RKO (cell line): ENCODE data around the gene ACLY.

Experiments
- DNase-seq: peaks from one replicate; pipeline ENCODE4 v3.0.0-alpha.2; 2016; ENCODE audit warnings: low spot score

The ACLY gene

GRCh38 chr17:41918314-41919164, at the start of gene ACLY:
Gene ACLY (minus strand): TSS chr17:41918951. CDS start chr17:41913873, 5,078 bp downstream.
- peak; percentile 97 for DNase-seq

DNA sequence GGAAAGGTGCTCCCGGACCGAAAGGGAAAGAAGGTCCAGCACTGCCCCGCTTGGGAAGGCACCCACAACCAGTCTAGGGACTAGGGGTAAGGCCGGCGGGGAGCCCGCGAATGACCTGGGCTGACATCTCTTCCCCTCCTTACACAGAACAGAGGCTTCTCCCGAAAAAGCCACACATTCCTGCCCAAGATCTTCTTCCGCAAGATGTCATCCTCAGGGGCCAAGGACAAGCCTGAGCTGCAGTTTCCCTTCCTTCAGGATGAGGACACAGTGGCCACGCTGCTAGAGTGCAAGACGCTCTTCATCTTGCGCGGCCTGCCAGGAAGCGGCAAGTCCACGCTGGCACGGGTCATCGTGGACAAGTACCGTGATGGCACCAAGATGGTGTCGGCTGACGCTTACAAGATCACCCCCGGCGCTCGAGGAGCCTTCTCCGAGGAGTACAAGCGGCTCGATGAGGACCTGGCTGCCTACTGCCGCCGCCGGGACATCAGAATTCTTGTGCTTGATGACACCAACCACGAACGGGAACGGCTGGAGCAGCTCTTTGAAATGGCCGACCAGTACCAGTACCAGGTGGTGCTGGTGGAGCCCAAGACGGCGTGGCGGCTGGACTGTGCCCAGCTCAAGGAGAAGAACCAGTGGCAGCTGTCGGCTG, 49.3 kb upstream of the ACLY start:
- no peak for DNase-seq

GRCh38 chr17:41967141-41967920, 48.6 kb upstream of the ACLY start:
- DNase-seq = peak; percentile 47

DNA sequence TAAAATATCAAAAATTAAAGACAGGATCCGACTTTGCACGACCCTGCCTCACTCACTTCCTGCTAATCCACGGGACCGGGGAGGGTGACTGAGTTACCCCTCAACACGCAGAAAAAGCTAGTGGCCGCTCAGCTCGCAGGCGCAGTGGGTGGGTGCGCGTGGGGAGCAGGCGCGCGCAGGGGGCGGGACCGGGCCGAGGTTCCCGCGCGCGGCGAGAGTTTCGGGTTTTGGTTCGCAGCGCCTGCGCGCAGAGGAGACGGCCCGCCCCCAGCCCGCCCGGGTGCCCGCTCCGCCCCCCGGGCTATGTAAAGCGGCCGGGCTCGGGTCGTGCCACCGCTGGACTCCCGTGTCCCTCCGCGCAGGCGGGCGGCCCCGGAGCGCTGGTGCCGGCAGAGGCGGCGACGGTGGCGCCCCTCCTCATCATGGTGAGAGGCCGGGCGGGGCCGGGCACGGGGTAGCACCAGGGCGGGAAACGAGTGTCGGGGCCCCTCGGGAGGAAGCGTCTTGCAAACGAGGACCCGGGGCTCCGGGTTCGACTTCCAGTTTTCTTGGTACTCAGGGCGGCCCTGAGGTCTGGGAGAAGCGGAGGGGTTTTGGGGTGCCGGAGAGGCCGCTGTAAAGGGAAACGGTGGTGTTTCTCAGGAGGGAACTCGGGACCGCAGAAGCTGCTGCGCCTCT, 47.9 kb upstream of the ACLY start, which contains the start of gene CNP:
TSS of gene CNP (plus strand) at position 333 of the 678 bp plus-strand sequence. CDS start at position 423, 90 bp downstream.
- DNase-seq = peak; percentile 90

- DNase-seq = peak; percentile 39
Observed at GRCh38 chr17:41965694-41966462, 47.1 kb upstream of the ACLY start.

DNA sequence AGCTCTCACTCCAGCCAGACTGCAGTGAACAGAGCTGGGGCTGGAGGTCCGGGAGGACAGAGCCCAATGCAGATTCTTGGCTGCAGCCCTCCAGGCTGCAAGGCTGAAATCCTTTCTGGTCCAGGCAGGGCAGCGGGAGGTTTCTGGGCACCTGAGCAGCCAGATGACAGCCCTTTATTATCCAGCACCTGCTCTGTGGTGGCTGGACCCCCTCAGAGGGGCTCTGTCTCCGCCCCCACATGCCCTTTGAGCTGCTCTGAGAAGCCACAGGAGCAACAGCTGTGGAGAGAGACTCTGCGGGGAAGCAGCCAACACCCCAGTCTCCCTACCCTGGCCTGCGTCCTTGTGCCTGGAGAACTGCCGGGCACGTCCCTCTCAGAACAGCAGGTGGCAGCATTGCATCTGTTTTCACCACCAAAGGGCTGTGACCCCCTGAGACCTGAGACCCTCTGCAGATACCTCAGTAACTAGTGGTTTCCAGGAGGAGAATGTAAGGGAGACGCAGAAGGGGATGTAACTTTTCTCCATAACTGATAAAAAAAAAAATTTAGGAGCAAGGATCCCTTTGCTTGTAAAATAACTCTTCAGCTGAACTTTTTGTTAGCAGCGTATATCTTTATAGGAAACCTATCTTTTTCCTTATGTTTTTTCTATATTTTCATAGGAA, 44.1 kb upstream of the ACLY start:
- peak; percentile 65 for DNase-seq

- DNase-seq = no peak
Observed at GRCh38 chr17:41962111-41962510, 43.4 kb upstream of the ACLY start.

GRCh38 chr17:41959336-41960095, 40.8 kb upstream of the ACLY start:
- DNase-seq = no peak

DNA sequence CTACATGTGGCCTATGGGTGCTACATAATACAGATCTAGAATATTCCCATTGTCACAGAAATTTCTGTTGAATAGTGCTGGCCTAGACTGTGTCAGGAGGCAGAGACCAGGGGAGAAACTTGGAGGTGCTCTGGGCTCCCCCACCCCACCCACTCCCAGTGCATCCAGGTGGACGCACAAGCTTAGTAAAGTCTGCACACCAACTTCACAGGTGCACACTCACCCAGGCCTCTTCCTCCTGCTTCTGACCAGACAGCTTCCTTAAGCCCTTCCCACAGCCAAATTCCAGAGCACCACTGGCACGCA, 40.2 kb upstream of the ACLY start:
- DNase-seq = no peak

- no peak for DNase-seq
Observed at GRCh38 chr17:41957869-41958439, 39.2 kb upstream of the ACLY start.

- DNase-seq = no peak
Observed at GRCh38 chr17:41957031-41957868, 38.5 kb upstream of the ACLY start.

- no peak for DNase-seq
Observed at GRCh38 chr17:41956522-41956921, 37.8 kb upstream of the ACLY start.

- no peak for DNase-seq
Observed at GRCh38 chr17:41948762-41949460, 30.2 kb upstream of the ACLY start.

- DNase-seq = no peak
Observed at GRCh38 chr17:41944943-41945342, 26.2 kb upstream of the ACLY start.

DNA sequence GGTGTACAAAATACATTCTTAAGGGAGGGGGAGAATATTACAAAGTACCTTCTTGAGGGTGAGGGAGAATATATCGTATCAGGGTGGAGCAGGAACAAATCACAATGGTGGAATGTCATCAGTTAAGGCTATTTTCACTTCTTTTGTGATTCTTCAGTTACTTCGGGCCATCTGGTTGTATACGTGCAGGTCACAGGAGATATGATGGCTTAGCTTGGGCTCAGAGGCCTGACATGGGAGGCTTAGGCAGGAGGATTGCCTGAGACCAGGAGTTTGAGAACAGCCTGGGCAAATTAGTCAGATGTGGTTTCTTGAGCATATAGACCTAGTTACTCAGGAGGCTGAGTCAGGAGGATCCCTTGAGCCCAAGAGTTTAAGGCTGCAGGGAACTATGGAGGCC, 24.7 kb upstream of the ACLY start:
- no peak for DNase-seq

GRCh38 chr17:41942626-41943373, 24.0 kb upstream of the ACLY start:
- DNase-seq = no peak

DNA sequence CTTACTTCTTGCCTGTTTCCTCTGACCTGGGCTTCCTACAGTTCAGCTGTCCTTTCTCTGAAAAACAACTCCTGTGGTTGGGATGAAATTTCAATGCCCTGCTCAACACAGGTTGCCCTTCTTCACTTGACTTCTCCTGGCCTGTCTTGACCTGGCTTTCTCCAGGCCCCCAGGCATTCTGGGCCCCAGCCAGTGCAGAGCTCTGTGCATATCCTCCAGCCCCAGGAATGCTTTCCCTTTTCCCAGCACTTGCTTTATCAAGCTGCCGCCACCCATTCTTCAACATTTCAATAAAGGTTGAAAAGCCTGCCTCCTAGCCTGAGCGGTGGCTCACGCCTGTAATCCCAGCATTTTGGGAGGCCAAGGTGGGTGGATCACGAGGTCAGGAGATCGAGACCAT, 22.4 kb upstream of the ACLY start:
- DNase-seq = no peak
